GM21717 (cell line): ENCODE data around the gene AQP12A.
"Not testable (repeated sequence)": the region's sequence is repeated elsewhere in the genome, so short reads cannot be mapped to it uniquely, and the experiment has no call there.

Source experiments
- ATAC-seq: cut with Tn5 transposase; IDR thresholded peaks from one replicate; pipeline ENCODE4 v1.9.1; 2021; ENCODE audit warnings: mild to moderate bottlenecking, moderate library complexity; ENCODE audit not compliant: unreplicated experiment

AQP12A gene

DNA sequence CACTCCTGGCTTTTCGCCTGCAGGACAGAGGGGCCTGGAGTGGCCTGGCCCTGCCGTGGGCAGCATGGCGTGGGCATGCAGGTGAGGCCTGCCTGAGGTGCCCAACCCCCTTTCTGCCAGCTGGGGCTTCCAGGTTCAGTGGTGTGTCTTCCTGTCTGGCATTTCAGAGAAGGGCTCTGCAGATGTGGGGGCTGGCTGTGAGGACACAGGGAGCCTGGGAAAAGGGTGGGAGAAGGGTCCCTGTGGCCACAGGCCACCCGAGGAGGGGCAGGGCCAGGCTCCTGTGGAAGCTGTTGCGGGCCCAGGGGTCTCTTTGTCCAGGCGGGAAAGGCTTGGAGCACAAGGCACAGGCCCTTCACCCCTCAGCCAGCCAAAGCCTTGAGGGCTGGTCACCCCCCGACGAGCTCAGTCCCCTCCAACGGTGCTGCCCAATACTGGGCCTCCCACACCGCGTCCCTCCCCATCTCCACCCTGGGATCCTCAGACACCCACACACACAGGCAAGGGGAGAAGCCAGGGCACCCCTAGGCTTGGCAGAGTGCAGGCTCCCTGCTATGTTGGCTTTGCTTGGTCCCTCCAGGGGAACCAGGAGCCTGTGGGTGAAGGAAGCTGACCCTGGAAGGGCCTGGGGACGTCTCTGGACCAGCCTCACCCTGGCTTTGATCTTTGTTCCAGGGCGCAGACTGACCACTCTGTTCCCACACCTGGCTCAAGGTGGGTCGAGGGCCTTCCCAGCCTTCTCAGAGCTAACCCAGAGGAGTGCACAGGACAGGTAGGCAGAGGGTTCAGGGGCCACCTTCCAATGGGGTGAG is 3.7 kb upstream of the AQP12A start:
- no peak for ATAC-seq

DNA sequence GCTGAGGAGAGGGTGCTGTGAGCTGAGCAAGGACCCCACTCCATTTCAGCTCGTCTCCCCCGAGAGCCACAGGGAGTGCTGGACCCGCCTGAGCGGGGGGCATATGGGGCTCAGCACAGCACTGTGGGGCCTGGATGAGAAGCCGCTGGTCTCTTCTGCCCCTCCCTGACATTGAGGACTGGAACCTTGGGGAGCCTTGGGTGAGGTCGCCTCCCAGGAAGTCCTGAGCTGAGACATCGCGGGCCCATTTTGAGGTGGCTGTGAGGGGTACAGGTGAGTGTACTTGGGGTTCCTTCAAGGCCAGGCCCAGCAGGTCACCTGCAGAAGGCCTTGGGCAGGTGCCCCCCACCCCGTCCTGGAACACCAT is 3.1 kb upstream of the AQP12A start:
- ATAC-seq = no peak

DNA sequence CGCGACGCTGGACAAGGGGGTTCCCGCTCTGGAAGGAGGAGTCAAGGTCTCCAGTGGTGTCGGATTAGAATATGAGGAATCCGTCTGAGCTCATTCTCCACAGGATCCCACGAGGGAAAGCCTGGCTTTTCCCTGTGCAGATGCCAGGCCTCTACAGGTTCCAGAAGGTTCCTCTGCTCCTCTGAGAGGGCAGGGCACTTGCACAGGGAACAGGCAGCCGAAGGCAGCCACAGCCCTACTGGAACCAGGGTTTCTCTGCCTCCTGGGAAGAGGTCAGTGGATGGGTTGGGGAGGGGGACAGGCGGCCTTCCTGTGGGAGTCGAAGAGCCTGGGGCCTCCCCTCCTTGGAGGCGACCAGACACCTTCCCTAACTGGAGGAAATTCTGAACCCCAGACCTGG is 1.7 kb upstream of the AQP12A start:
- ATAC-seq = no peak

DNA sequence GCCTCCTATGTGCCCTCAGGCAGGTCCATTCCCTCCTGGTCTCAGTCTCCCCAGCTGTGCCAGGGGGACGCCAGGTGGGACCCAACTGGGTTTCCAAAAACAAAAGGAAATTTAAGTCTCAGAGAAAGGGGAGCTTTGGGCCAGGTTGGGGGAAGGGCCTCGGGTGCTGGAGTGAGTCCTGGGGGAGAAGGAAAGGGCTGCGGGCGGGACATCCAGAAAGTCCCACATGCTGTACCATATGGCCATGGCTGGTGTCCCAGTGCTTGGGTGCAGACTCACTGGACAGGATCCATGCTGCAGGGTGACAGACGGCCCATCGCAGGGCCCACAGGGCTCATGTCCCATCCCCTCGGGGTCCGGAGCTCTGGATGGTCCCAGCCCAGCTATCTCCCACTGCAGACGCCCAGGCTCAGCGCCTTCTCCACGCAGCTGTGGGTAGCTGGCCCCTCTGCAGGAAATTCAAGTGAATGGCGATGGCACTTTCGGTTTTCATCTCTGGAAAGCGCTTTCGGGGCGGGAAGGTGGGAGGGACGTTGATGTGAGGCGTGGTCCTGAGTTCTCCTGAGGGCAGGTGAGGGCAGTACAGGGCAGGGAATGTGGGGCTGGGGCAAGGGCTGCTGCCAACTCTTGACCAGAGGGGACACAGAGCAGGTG is 1.1 kb upstream of the AQP12A start:
- not testable (repeated sequence) for ATAC-seq

DNA sequence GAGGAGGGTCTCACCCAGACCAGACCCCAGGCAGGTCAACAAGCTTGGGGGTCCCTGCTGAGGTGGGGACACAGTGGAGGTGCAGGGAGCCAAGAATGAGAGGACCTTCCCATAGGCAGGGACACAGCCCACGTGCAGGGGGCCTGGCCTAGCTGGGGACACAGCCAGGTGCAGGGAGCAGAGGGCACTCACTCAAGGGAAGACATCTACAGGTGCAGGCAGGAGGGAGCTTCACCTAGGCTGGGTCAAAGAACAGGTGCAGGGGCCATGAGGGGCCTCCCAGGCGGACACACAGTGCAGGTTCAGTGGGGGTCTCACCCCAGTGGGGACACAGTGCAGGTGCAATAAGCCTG is 615 bp upstream of the AQP12A start:
- not testable (repeated sequence) for ATAC-seq

DNA sequence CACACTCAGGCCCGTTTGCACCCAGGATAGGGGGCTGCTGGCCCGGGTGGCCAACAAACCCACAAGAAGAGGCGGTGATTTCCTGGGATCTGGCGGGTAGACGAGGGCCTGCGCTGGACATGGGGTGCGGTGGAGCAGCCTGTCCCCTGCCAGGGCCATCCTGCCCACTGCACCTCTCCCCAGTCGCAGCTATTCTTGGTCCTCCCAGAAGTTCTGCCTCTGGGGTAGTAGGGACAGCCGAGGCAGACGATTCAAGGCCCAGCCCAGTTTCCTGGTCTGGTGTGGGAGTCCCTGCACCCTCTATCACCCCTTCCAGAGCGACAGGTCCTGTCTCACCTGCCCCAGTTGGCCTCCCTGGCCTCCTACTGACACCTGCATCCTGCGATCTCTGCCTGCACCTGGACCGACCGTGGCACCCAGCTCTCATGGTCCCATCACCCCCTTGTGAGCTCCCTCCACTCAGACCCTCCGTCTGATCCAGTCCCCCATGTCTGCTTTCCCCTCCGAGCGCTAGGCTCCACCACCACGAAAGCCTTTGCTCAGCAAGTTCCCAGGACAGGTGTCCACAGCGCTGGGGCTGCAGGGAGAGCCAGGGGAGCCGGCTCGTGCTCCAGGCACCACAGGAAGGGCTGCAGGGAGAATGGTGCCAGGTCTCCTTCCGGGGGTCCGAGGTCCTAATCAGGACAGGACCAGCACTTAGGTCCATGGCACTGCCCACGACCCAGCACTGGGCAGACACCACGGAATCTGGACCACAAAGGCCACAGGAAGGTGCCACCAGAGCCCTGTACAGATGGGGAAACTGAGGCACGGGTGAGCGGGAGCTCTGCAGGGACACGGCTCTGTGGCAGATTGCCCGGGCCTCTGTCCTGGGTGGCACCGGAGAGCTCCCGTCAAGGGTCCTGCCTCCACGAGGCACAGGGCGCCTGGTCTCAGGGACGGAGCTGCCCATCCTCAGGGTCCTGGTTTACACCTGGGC is 1.2 kb downstream of the AQP12A start:
- ATAC-seq = not testable (repeated sequence)

DNA sequence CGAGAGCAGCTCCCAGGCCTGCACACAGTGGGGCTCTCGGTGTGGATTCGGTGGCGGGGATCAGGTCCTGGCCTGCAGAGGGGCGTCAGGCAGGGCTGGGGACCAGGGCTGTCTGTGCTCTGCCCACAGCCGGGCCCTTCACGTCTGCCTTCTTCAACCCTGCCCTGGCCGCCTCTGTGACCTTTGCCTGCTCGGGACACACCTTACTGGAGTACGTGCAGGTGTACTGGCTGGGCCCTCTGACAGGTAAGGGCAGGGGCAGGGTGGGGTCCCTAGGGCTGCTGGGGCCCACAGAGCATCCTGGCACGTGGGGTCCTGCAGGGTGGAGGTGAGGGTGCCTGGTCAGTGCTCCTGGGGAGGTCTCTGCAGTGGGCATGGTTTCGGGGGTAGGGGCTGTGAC is 2.6 kb downstream of the AQP12A start:
- ATAC-seq = not testable (repeated sequence)

DNA sequence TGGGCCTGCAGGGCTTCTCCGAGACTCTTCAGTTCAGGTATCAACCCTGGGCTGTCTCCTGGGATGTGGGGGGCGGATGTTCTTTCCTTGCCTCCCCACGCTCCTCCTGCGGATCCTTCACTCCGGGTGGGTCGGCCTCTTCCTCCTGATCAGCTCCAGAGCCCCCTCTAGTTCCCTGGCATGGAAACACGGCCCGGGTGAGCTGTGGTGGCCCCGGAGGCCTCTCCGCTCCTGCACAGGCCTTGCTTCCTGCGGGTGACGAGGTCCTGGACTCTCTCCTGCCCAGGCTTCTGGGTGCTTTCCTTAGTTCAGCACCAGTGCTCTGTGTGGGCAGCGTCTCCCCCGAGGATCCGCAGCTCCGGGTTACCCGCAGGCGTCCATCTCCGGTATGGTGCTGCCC is 3.9 kb downstream of the AQP12A start:
- ATAC-seq = not testable (repeated sequence)

DNA sequence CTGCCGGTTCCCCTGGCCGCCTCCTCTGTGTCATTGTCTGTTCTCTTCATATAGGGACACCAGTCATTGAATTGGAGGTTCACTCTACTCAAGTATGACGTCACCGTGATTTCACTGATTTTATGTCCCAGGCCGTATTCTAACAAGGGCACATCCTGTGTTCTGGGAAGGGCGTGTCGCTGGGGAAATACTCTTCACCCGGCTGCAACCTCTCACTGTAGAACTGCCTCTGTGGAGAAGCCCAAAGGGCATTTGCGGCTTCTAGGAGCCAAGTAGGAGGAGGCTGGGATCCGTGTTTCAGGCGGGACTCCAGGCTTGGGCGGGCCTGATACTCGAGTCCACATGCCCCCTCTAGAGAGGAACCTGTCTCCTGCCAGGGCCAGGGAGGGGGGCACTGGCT is 4.8 kb downstream of the AQP12A start:
- ATAC-seq = not testable (repeated sequence)

DNA sequence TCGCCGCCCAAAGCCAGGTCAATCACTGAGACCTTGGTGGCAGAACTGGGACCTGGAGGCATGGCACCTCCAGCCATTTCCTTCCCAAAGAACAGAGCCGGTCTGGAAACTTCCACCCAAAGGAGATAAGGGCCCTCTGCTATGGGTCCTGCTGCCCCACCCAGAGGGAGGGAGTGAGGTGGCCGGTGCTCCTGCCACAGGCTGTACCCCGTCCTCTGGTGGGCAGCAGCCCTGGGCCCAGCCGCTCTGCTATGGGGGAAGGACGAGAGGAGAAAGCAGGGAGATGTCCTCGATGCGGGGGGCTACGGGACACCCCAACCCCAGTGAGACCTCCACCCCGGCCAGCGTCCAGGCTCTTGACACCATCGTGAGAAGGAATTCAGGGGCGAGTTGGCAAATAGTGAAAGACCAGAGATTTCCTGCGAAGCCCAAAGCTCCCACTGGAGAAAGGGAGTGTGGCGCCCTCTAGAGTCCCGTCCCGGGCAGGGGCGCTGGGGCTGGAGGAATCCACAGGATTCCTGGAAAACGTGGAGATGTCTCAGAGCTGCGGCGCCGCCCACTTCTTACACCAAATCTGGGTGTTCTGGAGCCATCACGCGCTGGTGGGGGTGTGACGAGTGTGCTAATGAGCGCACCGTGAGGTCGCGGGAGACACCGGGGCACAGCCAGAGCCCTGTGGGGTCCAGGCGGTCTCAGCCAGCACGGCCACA is 7.3 kb downstream of the AQP12A start:
- not testable (repeated sequence) for ATAC-seq

DNA sequence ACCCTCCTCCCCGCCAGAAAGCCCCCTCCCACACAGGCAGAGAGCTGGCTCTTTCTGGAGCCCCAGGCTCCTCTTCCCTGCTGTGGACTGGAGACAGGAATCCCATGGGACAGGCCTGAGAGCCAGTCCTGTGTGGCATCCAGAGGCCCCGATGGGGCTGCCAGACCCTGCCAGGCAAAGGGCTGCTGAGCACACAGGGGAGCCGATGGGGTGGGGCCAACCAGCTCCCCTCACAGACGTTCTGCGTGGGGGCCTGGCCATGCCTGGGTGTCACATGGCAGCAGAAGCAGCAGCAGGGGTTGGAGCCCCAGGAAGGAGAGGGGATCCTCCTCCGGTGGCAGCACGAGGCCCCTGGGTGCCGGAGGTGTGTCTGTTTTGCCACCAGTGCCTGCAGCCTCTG is 8.2 kb downstream of the AQP12A start:
- not testable (repeated sequence) for ATAC-seq

DNA sequence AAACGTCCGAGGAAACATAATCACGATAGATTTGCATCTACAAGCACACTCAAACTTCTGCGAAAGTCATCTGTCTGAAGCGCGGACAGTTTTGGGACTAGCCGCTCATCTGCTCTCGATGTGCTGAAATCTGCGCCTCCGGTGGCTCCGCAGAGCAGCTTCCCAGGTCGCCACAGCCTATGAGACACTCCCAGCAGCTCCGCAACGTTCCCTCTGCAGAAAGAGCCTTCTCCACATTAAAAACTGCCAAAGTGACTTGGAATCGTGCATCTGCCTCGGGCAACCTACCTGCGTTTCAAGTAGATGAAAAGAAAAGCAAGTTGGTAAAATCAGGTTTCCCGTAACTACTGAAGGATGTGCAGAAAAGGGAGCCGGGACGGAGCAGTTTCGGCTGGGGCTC is 8.9 kb downstream of the AQP12A start:
- not testable (repeated sequence) for ATAC-seq

DNA sequence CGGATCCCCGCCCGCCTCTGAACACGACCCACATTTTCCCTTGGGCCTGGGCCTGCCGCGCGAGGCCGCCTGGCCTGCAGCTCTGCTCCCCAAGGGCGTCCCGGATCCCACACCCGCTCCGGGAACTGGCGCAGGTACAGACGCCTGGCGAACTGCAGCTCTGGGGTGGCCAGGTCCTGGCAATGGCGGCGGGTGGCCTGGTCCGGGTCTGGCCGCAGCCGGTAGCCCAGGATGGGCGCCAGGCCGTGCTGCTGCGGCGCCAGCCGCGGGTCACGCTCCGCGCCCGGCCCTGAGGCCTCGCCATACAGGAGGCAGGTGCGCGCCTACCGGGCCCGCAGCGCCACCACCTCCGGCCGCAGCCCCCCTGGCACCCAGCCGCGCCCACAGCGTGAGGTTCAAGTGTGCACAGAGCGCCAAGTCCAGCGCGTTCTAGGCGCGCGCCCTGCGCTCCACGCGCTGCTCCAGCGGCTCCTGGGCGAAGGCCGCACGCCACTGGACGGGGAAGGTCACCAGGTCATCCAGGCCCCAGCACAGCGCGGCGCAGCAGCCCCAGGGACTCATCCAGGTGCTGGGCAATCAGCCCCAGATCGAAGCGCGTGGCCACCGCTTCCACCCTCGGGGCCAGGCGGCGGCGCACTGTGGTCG is 9.5 kb downstream of the AQP12A start:
- no peak for ATAC-seq

DNA sequence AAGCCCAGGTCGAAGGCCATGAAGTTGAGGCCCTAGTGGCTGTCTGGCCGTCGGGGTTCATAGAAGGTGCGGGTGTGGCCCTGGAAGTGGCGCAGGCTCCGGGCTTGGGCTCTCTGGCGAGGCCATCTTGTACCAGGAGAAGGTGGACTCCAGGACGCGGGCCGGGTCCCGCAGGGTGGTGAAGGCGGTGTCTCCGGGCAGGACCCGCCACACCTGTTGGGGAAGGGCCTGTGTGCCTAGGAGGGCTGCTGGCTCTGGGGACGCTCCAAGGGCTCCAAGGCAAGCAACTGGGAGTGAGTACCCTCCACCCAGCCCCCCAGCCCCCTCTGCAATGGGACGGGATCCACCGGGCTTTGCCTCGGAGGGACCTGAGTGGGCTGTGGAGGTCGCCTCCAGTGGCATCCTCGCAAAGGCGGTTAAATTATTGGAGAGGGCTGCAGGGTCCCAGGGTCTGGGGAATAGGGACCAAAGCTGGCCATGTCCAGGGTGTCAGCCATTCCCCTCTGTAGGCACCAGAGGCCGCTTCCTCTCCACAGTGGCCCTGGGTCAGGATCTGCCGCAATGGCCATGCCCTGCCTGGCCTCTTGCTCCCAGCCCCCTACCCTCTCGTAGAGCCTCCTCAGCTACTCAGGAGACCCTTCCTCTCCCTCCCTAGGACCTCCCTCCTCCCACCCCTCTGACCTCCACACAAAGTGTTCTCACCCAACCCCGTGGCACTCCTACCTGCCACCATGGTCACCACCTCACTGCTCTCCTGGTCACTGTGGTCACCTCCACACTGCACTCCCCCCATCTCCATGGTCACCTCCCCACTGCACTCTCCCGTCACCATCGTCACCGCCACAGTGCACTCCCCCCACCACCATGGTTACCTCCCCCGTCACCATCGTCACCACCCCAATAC is 10.3 kb downstream of the AQP12A start:
- ATAC-seq = no peak

DNA sequence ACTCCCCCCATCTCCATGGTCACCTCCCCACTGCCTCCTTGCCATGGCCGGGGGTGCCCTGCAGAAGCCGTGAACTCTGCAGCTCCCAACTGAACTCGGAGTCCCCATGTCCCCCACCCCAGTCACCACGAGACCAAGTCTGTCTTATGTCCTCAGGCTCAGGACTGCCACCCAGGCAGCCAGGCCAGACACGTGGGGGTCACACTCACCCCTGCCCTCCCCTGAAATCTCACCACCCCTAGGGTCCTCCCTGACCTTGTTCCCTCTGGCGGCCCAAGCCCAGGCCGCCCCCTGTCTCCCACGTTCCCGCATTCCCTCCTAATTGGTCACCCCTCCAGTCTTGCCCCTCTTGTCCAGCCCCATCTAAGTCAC is 11.0 kb downstream of the AQP12A start:
- no peak for ATAC-seq

DNA sequence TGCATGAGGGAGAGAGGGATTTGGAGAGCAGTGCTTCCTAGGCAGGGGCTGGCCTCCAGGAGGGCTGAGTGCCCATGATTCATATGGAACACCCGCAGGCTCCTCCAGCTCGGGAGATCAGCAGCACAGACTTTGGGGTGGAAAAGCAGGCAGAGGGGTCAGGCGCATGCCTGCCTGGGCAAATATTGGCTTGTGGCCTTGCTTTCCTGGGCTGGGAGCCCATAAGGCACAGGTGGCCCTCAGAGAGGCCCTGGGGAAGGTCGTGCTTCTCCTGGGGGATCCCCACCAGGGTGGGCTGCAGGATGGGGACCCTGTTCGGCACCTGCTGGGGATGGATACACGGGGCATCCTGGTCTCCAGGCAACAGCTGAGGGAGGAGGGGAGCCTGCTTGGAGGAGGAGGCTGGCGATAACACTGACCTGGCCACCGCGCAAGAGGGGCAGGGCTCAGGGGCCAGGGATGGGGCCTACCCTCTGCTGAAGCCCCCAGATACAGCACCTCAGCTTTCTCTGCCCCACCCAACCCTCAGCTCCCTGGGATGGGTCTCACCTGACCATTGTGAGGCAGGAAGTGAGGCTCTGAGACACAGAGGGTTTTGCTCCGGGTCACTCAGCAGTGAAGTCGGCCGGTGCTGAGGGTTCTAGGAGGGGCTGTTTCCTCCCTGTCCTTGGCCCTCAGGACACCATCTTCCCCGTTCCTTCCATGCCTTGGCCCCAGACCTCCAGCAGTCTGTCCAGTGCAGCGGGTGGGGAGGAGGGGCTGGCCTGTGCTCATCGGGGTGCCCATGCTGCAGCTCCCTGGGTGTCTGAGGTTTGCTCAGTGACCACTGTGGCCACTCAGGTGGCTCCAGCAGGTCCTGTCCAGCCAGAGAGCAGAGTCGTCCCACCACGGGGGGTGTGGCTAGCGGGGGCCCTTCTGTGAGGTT is 12.0 kb downstream of the AQP12A start:
- no peak for ATAC-seq

DNA sequence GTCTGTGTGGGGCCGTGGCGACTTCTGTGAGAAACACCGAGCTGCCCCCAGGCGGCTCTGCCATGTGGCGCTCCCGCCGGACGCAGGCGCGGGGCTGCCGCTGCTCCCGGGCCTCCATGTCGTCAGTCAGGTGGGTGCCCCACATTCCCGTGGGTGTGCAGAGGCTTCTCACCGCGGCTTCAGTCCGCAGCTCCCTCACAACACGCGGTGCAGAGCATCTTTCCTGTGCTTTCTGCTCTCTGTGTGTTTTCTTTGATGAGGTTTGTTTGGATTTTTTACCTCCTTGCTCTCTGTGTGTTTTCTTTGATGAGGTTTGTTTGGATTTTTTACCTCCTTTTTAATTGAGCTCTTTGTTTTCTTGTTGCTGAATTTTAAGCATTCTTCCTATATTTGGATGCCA is 13.0 kb downstream of the AQP12A start:
- no peak for ATAC-seq

DNA sequence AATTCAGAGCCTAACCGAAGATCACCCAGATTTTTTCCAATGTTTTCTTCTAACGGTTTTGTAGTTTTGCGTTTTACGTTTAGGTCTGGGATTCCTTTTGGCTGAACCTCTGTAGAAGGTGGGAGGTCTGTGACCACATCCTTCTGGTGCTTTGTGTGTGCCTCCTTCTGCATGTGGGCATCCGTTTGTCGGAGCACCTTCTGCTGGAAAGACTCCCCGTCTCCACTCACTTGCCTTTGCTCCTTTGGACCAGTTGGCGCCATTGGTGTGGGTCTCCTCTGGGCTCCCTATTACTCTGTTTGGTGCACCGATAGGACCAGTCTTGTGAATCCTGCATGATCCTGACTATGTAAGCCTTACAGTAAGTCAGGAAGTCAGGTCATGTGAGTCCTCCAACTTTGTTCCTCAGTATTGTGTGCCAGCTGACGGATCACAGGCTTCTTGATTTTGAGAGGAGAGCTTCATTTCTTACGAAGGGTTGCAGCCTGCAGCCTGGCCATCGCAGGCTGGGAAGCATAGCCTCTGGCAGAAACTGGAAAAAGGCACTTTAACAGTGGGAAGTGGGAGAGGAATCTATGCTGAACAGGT is 13.6 kb downstream of the AQP12A start:
- ATAC-seq = no peak
